Measurements from ENCODE around the gene EDIL3.

DNA sequence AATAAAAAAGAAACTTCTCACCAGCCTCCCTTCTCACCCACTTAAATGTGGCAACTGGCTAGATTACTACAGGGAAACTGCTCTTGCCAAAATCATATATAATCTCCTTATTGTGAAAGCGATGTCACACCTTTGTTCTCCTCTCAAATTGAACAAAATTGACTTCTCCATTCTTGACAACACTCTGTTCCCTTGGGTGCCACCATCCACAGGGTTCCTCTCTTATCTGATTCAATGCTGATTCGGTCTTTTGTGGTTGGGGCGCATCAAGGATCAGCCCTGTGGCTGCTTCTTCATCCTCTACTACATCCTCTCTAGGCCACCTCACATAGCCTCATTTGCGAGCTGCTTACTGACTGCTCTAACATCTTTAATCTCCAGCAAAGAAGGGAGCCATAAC is 86.1 kb downstream of the EDIL3 start:
- TF ChIP-seq, protein P1, sequence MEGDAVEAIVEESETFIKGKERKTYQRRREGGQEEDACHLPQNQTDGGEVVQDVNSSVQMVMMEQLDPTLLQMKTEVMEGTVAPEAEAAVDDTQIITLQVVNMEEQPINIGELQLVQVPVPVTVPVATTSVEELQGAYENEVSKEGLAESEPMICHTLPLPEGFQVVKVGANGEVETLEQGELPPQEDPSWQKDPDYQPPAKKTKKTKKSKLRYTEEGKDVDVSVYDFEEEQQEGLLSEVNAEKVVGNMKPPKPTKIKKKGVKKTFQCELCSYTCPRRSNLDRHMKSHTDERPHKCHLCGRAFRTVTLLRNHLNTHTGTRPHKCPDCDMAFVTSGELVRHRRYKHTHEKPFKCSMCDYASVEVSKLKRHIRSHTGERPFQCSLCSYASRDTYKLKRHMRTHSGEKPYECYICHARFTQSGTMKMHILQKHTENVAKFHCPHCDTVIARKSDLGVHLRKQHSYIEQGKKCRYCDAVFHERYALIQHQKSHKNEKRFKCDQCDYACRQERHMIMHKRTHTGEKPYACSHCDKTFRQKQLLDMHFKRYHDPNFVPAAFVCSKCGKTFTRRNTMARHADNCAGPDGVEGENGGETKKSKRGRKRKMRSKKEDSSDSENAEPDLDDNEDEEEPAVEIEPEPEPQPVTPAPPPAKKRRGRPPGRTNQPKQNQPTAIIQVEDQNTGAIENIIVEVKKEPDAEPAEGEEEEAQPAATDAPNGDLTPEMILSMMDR (conservative IDR thresholded peaks at IDR 0.05): no peak
- TF ChIP-seq EZH2 (IDR thresholded peaks at IDR 0.05; ENCODE audit: low read depth): no peak
